Mesenchymal stem cell (in vitro differentiated cells and primary cell): ENCODE measurements around the gene FAM76A.
"Not testable (repeated sequence)": the region's sequence is repeated elsewhere in the genome, so short reads cannot be mapped to it uniquely, and the experiment has no call there.

ENCODE experiments used
- DNase-seq: peaks from one replicate; pipeline ENCODE4 v3.0.0-alpha.2; 2013
- H2AFZ ChIP-seq: one replicate; pipeline ENCODE4 v1.6.1; 2013; ENCODE audit warnings: low read depth, mild to moderate bottlenecking, control low read depth, inconsistent platforms, low read length, moderate library complexity
- H2AK5ac ChIP-seq: 2 replicates; pipeline ENCODE4 v1.6.1; 2013; ENCODE audit warnings: low read length, moderate library complexity, mild to moderate bottlenecking, inconsistent platforms; ENCODE audit not compliant: severe bottlenecking
- H2BK120ac ChIP-seq: one replicate; pipeline ENCODE4 v1.6.1; 2013; ENCODE audit warnings: low read depth, mild to moderate bottlenecking, inconsistent platforms, low read length, moderate library complexity
- H2BK12ac ChIP-seq, 2 experiments: one replicate each; pipeline ENCODE4 v1.6.1; 2013; ENCODE audit warnings: inconsistent platforms in 2 of 2, low read length in 2 of 2, mild to moderate bottlenecking in 2 of 2, moderate library complexity in 2 of 2, control low read depth in 1 of 2
- H2BK15ac ChIP-seq: one replicate; pipeline ENCODE4 v1.6.1; 2013; ENCODE audit warnings: mild to moderate bottlenecking, low read depth, inconsistent platforms; ENCODE audit not compliant: poor library complexity, severe bottlenecking
- H2BK5ac ChIP-seq: 2 replicates; pipeline ENCODE4 v1.6.1; 2013; ENCODE audit warnings: low read depth, mild to moderate bottlenecking, low read length, control low read depth, inconsistent platforms; ENCODE audit not compliant: poor library complexity, severe bottlenecking
- H3K14ac ChIP-seq, 2 experiments: one replicate each; pipeline ENCODE4 v1.6.1; 2013; ENCODE audit warnings: inconsistent platforms in 2 of 2, low read length in 2 of 2, control low read depth in 1 of 2, mild to moderate bottlenecking in 1 of 2, moderate library complexity in 1 of 2
- H3K18ac ChIP-seq, 2 experiments: one replicate each; pipeline ENCODE4 v1.6.1; 2013; ENCODE audit warnings: inconsistent platforms in 2 of 2, low read length in 2 of 2, control low read depth in 1 of 2, low read depth in 1 of 2, mild to moderate bottlenecking in 1 of 2
- H3K23ac ChIP-seq, 2 experiments: one replicate each; pipeline ENCODE4 v1.6.1; 2013; ENCODE audit warnings: inconsistent platforms in 2 of 2, low read length in 2 of 2, mild to moderate bottlenecking in 2 of 2, moderate library complexity in 2 of 2, control low read depth in 1 of 2
- H3K27ac ChIP-seq: 2 replicates; pipeline ENCODE4 v1.5.1; 2013; ENCODE audit warnings: mild to moderate bottlenecking, moderate library complexity, low read length, control low read depth, inconsistent platforms; ENCODE audit not compliant: poor library complexity, severe bottlenecking
- H3K27me3 ChIP-seq, 2 experiments: 2 replicates each; pipeline versions ENCODE4 v1.6.1 to v1.7.0; 2013; ENCODE audit warnings: low read length in 2 of 2, mild to moderate bottlenecking in 2 of 2, moderate library complexity in 2 of 2, control low read depth in 1 of 2, inconsistent platforms in 1 of 2; ENCODE audit not compliant: control insufficient read depth in 1 of 2, insufficient read depth in 1 of 2
- H3K36me3 ChIP-seq, 2 experiments: 2 replicates each; pipeline versions ENCODE4 v1.6.1 to v1.7.0; 2013; ENCODE audit warnings: low read length in 2 of 2, control low read depth in 1 of 2, inconsistent platforms in 1 of 2, low read depth in 1 of 2, mild to moderate bottlenecking in 1 of 2; ENCODE audit not compliant: insufficient read depth in 2 of 2, control insufficient read depth in 1 of 2
- H3K4ac ChIP-seq, 2 experiments: one replicate each; pipeline ENCODE4 v1.6.1; 2013; ENCODE audit warnings: inconsistent platforms in 2 of 2, low read length in 2 of 2, mild to moderate bottlenecking in 2 of 2, moderate library complexity in 2 of 2, control low read depth in 1 of 2, low read depth in 1 of 2
- H3K4me1 ChIP-seq: 2 replicates; pipeline ENCODE4 v1.6.1; 2013; ENCODE audit warnings: low read depth, low read length, control low read depth; ENCODE audit not compliant: control insufficient read depth, insufficient read depth
- H3K4me2 ChIP-seq: 2 replicates; pipeline ENCODE4 v1.6.1; 2013; ENCODE audit warnings: low read length, mild to moderate bottlenecking, inconsistent platforms; ENCODE audit not compliant: poor library complexity, severe bottlenecking
- H3K4me3 ChIP-seq, 2 experiments: 2 replicates each; pipeline versions ENCODE4 v1.5.1 to v1.7.0; 2013; ENCODE audit warnings: low read length in 2 of 2, mild to moderate bottlenecking in 2 of 2, control low read depth in 1 of 2, low read depth in 1 of 2; ENCODE audit not compliant: insufficient read depth in 1 of 2
- H3K79me1 ChIP-seq: replicated peaks from 2 replicates; pipeline ENCODE4 v1.6.1; 2013; ENCODE audit warnings: mild to moderate bottlenecking, control low read depth, low read length, inconsistent platforms; ENCODE audit not compliant: poor library complexity, severe bottlenecking
- H3K9ac ChIP-seq: 2 replicates; pipeline ENCODE4 v1.7.0; 2013; ENCODE audit warnings: mild to moderate bottlenecking, low read length, moderate library complexity
- H3K9me3 ChIP-seq: 2 replicates; pipeline ENCODE4 v1.7.0; 2013; ENCODE audit warnings: mild to moderate bottlenecking, low read length; ENCODE audit not compliant: control insufficient read depth
- H4K8ac ChIP-seq: one replicate; pipeline ENCODE4 v1.6.1; 2013; ENCODE audit warnings: inconsistent platforms, mild to moderate bottlenecking, low read length, moderate library complexity
- H4K91ac ChIP-seq: one replicate; pipeline ENCODE4 v1.6.1; 2013; ENCODE audit warnings: mild to moderate bottlenecking, low read length, inconsistent platforms
- WGBS: methylation state at CpG from one replicate; pipeline ENCODE4 v1.1.7; 2013; ENCODE audit warnings: mixed read lengths; 5-methylcytosine and 5-hydroxymethylcytosine counted together

Gene FAM76A

DNA sequence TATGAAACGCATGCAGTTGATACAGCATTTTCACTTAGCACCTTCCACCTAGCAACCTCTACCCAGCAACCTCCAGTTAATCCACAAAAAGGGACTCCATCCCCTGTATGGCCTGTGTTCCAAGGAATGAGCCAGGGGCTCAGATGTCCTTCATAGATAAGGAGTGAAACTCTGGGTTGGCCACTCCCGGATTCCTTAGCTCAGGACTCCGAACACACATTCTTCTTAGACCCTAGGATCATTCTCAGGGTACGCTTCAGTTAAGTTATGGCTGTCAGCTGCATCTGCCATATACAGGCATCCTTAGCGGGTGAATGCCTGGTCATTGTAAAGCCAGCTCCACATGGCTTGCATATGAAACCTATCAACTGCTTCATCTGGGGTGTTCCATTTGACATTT is 37.9 kb upstream of the FAM76A start:
- no peak overlapping the region for H3K14ac ChIP-seq
- DNase-seq = no peak
- H4K8ac ChIP-seq = no peak overlapping the region
- H4K91ac ChIP-seq = no peak overlapping the region
- H3K4ac ChIP-seq = no peak overlapping the region
- peaks cover 0 to 6% of the 10 kb centered on the region in 2 experiments for H3K27me3 ChIP-seq
- no peak overlapping the region for H3K9ac ChIP-seq
- H3K23ac ChIP-seq = no peak overlapping the region
- no peak overlapping the region for H3K4me2 ChIP-seq
- no peak overlapping the region for H2BK5ac ChIP-seq
- H2AFZ ChIP-seq = no peak overlapping the region
- no peaks in the 10 kb centered on the region for H3K4me1 ChIP-seq
- no peak overlapping the region for H2AK5ac ChIP-seq
- no peak overlapping the region for H2BK120ac ChIP-seq
- 97% methylated on average over 5 of the region's 5 CpGs for WGBS
- H3K4me3 ChIP-seq = no peak overlapping the region
- H3K79me1 ChIP-seq = no peaks in the 10 kb centered on the region
- no peaks in the 10 kb centered on the region for H3K36me3 ChIP-seq
- H2BK15ac ChIP-seq = no peak overlapping the region
- H2BK12ac ChIP-seq = no peak overlapping the region
- no peaks in the 10 kb centered on the region for H3K9me3 ChIP-seq
- H3K18ac ChIP-seq = no peak overlapping the region
- no peak overlapping the region for H3K27ac ChIP-seq

DNA sequence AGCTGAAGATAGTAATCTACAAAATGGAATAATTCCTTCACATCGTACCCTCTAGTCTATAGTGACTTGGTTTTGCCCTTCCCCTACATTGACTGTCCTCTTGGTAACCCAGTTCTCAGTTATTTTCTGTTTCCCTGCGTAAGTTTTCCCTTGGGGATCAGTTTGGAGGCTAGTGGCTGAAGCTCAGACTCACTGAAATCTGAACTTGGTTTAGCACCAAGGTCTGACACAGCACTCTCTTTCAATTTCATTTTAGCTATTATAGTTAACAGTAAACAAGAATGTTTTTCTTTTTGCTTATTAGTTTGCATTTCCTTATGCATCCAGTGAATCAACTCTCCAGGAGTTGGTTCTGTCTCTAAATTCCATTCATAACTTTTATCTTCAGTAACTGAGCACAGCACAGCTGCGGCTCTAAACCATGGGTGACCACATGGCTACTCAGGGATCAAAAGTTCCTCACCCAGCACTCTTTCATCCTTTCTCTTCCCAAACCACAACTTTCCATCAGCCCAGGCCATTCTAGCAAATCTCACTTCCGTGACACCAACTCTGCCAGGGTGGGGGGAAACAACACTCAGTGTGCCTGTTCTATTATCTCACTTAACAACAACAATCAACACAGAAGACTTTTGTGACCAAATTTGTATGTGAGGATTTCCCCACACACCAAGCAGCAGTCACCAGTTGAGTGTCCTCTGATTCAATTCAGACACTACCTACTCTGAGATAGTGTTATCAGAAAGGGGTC is 36.2 kb upstream of the FAM76A start:
- peak overlapping the region in 1 of 2 experiments; percentile 70 for H3K4me3 ChIP-seq
- peak overlapping the region; percentile 74 for H2BK5ac ChIP-seq
- no peak overlapping the region for H3K14ac ChIP-seq
- peak; percentile 86 for DNase-seq
- peak overlapping the region; percentile 38 for H3K4me2 ChIP-seq
- no peaks in the 10 kb centered on the region for H3K9me3 ChIP-seq
- no peaks in the 10 kb centered on the region for H3K79me1 ChIP-seq
- H3K23ac ChIP-seq = no peak overlapping the region
- peaks cover 0 to 6% of the 10 kb centered on the region in 2 experiments for H3K27me3 ChIP-seq
- H4K8ac ChIP-seq = no peak overlapping the region
- H2AFZ ChIP-seq = no peak overlapping the region
- 42% methylated on average over 4 of the region's 4 CpGs for WGBS
- H4K91ac ChIP-seq = no peak overlapping the region
- H2BK12ac ChIP-seq = no peak overlapping the region
- peak overlapping the region; percentile 63 for H3K9ac ChIP-seq
- H2BK15ac ChIP-seq = no peak overlapping the region
- peak overlapping the region; percentile 93 for H3K27ac ChIP-seq
- H3K4ac ChIP-seq = no peak overlapping the region
- H3K18ac ChIP-seq = no peak overlapping the region
- H2AK5ac ChIP-seq = peak overlapping the region; percentile 60
- H3K4me1 ChIP-seq = no peaks in the 10 kb centered on the region
- no peaks in the 10 kb centered on the region for H3K36me3 ChIP-seq
- H2BK120ac ChIP-seq = no peak overlapping the region

DNA sequence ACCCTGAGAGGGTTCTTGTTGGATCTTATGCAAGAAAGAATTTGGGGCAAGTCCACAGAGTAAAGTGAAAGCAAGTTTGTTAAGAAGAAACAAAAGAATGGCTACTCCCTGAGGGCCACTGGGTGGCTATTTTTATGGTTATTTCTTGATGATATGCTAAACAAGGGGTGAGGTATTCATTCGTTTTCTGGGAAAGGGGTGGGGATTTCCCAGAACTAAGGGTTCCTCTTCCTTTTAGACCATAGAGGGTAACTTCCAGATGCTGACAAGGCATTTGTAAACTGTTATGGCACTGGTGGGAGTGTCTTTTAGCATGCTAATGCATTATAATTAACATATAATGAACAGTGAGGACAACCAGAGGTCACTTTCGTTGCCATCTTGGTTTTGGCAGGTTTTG is 35.6 kb upstream of the FAM76A start:
- Histone ChIP-seq H2AFZ (no peak overlapping the region), H3K23ac (no peak overlapping the region), H3K4ac (no peak overlapping the region), H3K9ac (peak overlapping the region; percentile 63), H3K9me3 (no peaks in the 10 kb centered on the region), H2BK120ac (no peak overlapping the region), H4K8ac (no peak overlapping the region), H2AK5ac (peak overlapping the region; percentile 60), H3K79me1 (no peaks in the 10 kb centered on the region), H3K36me3 (no peaks in the 10 kb centered on the region), H4K91ac (no peak overlapping the region), H2BK12ac (no peak overlapping the region), H3K27me3 (peaks cover 0 to 6% of the 10 kb centered on the region in 2 experiments), H2BK5ac (no peak overlapping the region), H3K18ac (no peak overlapping the region), H3K27ac (peak overlapping the region; percentile 93), H3K4me1 (no peaks in the 10 kb centered on the region), H3K14ac (no peak overlapping the region), H2BK15ac (no peak overlapping the region), H3K4me2 (no peak overlapping the region), H3K4me3 (peak overlapping the region in 1 of 2 experiments; percentile 70)
- WGBS = 76% methylated on average over 2 of the region's 2 CpGs
- no peak for DNase-seq

DNA sequence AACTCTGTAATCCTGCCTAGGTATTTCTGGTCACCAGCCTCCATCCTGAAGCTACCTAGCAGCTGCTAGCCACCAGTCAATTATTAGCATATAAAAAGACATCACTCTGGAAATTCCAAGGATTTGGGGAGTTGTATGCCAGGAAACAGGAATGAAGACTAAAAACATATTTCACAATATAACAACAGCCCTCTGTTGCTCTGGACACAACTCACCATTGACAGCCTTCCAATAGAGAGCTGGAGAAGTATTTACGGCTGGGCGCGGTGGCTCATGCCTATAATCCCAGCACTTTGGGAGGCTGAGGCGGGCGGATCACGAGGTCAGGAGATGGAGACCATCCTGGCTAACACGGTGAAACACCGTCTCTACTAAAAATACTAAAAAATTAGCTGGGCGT is 28.9 kb upstream of the FAM76A start:
- WGBS = 77% methylated on average over 7 of the region's 9 CpGs

More for the DNA sequence above, 28.9 kb upstream of the FAM76A start:
- not testable (repeated sequence) for H2BK15ac ChIP-seq, H3K27me3 ChIP-seq, H4K91ac ChIP-seq, H2BK120ac ChIP-seq, H3K36me3 ChIP-seq, H2BK12ac ChIP-seq, H4K8ac ChIP-seq, H3K4me1 ChIP-seq, H3K4ac ChIP-seq, DNase-seq, H3K4me2 ChIP-seq, H3K4me3 ChIP-seq, H3K23ac ChIP-seq, H2BK5ac ChIP-seq, H3K27ac ChIP-seq, H3K9ac ChIP-seq, H2AK5ac ChIP-seq, H2AFZ ChIP-seq, H3K18ac ChIP-seq, H3K14ac ChIP-seq, H3K9me3 ChIP-seq, H3K79me1 ChIP-seq
